ENCODE data around the gene ARF1. TPM values are rescaled to one million over a fixed set of nuclear protein-coding genes. Genes with fewer than 3 reads are reported as not detected.

The ARF1 gene
- total RNA-seq, 1 experiment from 2014 or later: 595 TPM

DNA sequence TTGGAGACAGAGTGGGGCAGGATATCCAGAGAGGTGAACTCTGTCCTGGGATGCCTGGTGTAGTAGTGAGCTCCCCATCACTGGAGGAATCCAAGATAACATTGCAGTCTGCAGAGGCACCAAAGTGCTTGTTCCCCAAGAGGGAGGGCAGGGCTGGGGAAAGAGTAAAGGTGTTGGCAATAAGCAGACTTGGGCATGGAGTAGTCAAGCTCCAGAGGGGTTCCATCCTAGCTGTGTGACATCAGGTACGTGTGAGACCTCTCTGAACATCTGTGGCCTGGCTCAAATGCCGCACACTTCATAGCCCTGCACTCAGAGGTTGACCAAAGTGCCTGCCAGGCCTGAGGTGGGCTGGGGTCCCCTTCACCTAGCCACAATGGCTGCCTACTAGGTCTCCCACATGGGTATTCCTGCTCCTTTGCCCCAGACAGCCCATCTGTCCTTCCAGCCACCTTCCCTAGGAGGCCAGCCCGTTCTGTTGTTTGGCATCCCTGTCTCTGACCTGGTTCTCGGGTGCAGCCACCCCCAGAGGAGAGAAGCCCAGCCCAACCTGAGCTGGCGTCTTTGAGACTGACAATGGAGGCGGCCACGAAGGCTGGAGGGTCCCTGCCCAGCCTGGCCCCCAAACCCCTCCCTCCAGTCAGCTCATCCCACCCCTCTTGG is 2.8 kb upstream of the ARF1 start:
- H3K36me3 ChIP-seq (ENCODE audit: low read depth): peaks cover 13% of the 10 kb centered on the region
- ChIA-PET CTCF (no interaction called here), POLR2A (ENCODE audit: unreplicated experiment) (no interaction called here)
- H3K9me2 ChIP-seq (ENCODE audit: insufficient read depth): no peaks in the 10 kb centered on the region
- no peak for DNase-seq
- H2AFZ ChIP-seq: no peak overlapping the region
- H3K9me3 ChIP-seq (ENCODE audit: insufficient read depth, low read depth): no peaks in the 10 kb centered on the region
- no TSS peak for BruUV-seq (replicated peaks)
- H3K4me2 ChIP-seq: no peak overlapping the region
- TF ChIP-seq, protein P1, sequence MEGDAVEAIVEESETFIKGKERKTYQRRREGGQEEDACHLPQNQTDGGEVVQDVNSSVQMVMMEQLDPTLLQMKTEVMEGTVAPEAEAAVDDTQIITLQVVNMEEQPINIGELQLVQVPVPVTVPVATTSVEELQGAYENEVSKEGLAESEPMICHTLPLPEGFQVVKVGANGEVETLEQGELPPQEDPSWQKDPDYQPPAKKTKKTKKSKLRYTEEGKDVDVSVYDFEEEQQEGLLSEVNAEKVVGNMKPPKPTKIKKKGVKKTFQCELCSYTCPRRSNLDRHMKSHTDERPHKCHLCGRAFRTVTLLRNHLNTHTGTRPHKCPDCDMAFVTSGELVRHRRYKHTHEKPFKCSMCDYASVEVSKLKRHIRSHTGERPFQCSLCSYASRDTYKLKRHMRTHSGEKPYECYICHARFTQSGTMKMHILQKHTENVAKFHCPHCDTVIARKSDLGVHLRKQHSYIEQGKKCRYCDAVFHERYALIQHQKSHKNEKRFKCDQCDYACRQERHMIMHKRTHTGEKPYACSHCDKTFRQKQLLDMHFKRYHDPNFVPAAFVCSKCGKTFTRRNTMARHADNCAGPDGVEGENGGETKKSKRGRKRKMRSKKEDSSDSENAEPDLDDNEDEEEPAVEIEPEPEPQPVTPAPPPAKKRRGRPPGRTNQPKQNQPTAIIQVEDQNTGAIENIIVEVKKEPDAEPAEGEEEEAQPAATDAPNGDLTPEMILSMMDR (conservative IDR thresholded peaks at IDR 0.05): no peak
- TF ChIP-seq EZH2 (IDR thresholded peaks at IDR 0.05; ENCODE audit: low read depth): no peak
- H3K4me3 ChIP-seq: no peak overlapping the region
- no peak overlapping the region for H3K27ac ChIP-seq
- no peaks in the 10 kb centered on the region for H3K27me3 ChIP-seq (ENCODE audit: insufficient read depth, low read depth)
- intact Hi-C loops (cut with micrococcal nuclease; ENCODE audit: unreplicated experiment): loop anchor here (5.0 kb wide), 2 partner anchors 72 to 317 kb away; partner anchors contain the start of gene WNT3A
- peaks cover 25% of the 10 kb centered on the region for H4K20me1 ChIP-seq (ENCODE audit: insufficient read depth)
- peaks cover 52% of the 10 kb centered on the region for H3K79me2 ChIP-seq (ENCODE audit: low read depth)
- peaks cover 12% of the 10 kb centered on the region for H3K4me1 ChIP-seq (replicated peaks; ENCODE audit: insufficient read depth)
- peaks cover 14% of the 10 kb centered on the region; the same call in 1 of the 2 replicates for H3F3A ChIP-seq (ENCODE audit: insufficient read depth, low read depth)

- Histone ChIP-seq H3K9me3 (ENCODE audit: insufficient read depth, low read depth) (no peaks in the 10 kb centered on the region), H3K36me3 (ENCODE audit: low read depth) (peaks cover 17% of the 10 kb centered on the region), H3K27me3 (ENCODE audit: insufficient read depth, low read depth) (no peaks in the 10 kb centered on the region), H3K79me2 (ENCODE audit: low read depth) (peaks cover 66% of the 10 kb centered on the region), H2AFZ (peak overlapping the region; percentile 91; the same call in 1 of the 2 replicates), H3K4me3 (peak overlapping the region; percentile 100), H3K27ac (no peak overlapping the region), H3F3A (ENCODE audit: insufficient read depth, low read depth) (peaks cover 28% of the 10 kb centered on the region; the same call in 1 of the 2 replicates), H3K9me2 (ENCODE audit: insufficient read depth) (no peaks in the 10 kb centered on the region), H3K4me1 (replicated peaks; ENCODE audit: insufficient read depth) (peaks cover 27% of the 10 kb centered on the region), H3K4me2 (peak overlapping the region; percentile 100), H4K20me1 (ENCODE audit: insufficient read depth) (peaks cover 39% of the 10 kb centered on the region)
- POLR2A ChIA-PET (ENCODE audit: unreplicated experiment): no interaction called here
- no TSS peak for BruUV-seq (replicated peaks)
- TF ChIP-seq, protein P1 (conservative IDR thresholded peaks at IDR 0.05): no peak
- CTCF ChIA-PET: interaction anchor here (0.5 kb wide), 1 partner anchor 76 kb away, joined by 7 read pairs; no protein-coding TSS in a partner anchor
- intact Hi-C loops (cut with micrococcal nuclease; ENCODE audit: unreplicated experiment): loop anchor here (5.0 kb wide), 2 partner anchors 74 to 319 kb away; partner anchors contain the start of gene WNT3A
- DNase-seq: no peak
Measured at GRCh38 chr1:228081144-228081543, 1.4 kb upstream of the ARF1 start.

GRCh38 chr1:228081578-228082213 is 812 bp upstream of the ARF1 start:
- peak in 1 of 2 experiments; percentile 46 for DNase-seq
- TF ChIP-seq EZH2 (IDR thresholded peaks at IDR 0.05; ENCODE audit: low read depth): no peak
- TF ChIP-seq, protein P1 (conservative IDR thresholded peaks at IDR 0.05): no peak
- H3K9me2 ChIP-seq (ENCODE audit: insufficient read depth): no peaks in the 10 kb centered on the region
- H4K20me1 ChIP-seq (ENCODE audit: insufficient read depth): peaks cover 42% of the 10 kb centered on the region
- no TSS peak for BruUV-seq (replicated peaks)
- peak overlapping the region; percentile 100 for H3K4me3 ChIP-seq
- no peak overlapping the region for H3K27ac ChIP-seq
- H3K9me3 ChIP-seq (ENCODE audit: insufficient read depth, low read depth): no peaks in the 10 kb centered on the region
- peaks cover 32% of the 10 kb centered on the region for H3K4me1 ChIP-seq (replicated peaks; ENCODE audit: insufficient read depth)
- CTCF ChIA-PET: interaction anchor here (0.5 to 0.9 kb wide), 2 partner anchors 76 to 77 kb away, joined by 3 to 7 read pairs; no protein-coding TSS in a partner anchor
- H3K27me3 ChIP-seq (ENCODE audit: insufficient read depth, low read depth): no peaks in the 10 kb centered on the region
- peaks cover 34% of the 10 kb centered on the region; the same call in 1 of the 2 replicates for H3F3A ChIP-seq (ENCODE audit: insufficient read depth, low read depth)
- H3K79me2 ChIP-seq (ENCODE audit: low read depth): peaks cover 72% of the 10 kb centered on the region
- H3K36me3 ChIP-seq (ENCODE audit: low read depth): peaks cover 17% of the 10 kb centered on the region
- POLR2A ChIA-PET (ENCODE audit: unreplicated experiment): interaction anchor here (0.5 to 0.9 kb wide), 6 partner anchors 21 to 306 kb away, joined by 3 to 5 read pairs (median 4); no protein-coding TSS in a partner anchor
- intact Hi-C loops (cut with micrococcal nuclease; ENCODE audit: unreplicated experiment): loop anchor here (1.0 to 5.0 kb wide), 3 partner anchors 36 to 319 kb away; partner anchors contain the start of gene WNT3A
- peak overlapping the region; percentile 100 for H3K4me2 ChIP-seq
- H2AFZ ChIP-seq: peak overlapping the region; percentile 91

Data from PC-9 (cell line).